OCI-LY3 (cell line): ENCODE results near the gene KRTAP5-2.

Experiments used
- H2AFZ ChIP-seq: fragments of 200-600, 300-600 bp; shearing (Covaris generic); 2 replicates; pipeline ENCODE4 v1.6.0; 2014; ENCODE audit warnings: antibody characterized with exemption, low read depth, low read length
- H3K27ac ChIP-seq: fragments of 200-600, 300-600 bp; sonication (generic); 2 replicates; pipeline ENCODE4 v1.5.1; 2014; ENCODE audit warnings: mild to moderate bottlenecking, low read length, moderate library complexity, mixed read lengths
- H3K27me3 ChIP-seq: fragments of 200-600, 300-600 bp; sonication (generic); 2 replicates; pipeline ENCODE4 v1.6.1; 2014; ENCODE audit warnings: low read depth, low read length, mixed read lengths
- H3K36me3 ChIP-seq: fragments of 200-600, 300-600 bp; sonication (generic); replicated peaks from 2 replicates; pipeline ENCODE3; 2014; ENCODE audit warnings: low read depth, low read length, mixed read lengths
- H3K4me1 ChIP-seq: fragments of 300-600, 200-600 bp; sonication (generic); 2 replicates; pipeline ENCODE4 v1.6.1; 2014; ENCODE audit warnings: low read length, mixed read lengths
- H3K4me2 ChIP-seq: fragments of 200-600, 300-600 bp; sonication (generic); 2 replicates; pipeline ENCODE4 v1.6.1; 2014; ENCODE audit warnings: low read length, mixed read lengths
- H3K4me3 ChIP-seq: fragments of 300-600, 200-600 bp; sonication (generic); 2 replicates; pipeline ENCODE4 v1.5.1; 2014; ENCODE audit warnings: antibody characterized with exemption, mild to moderate bottlenecking, low read length, moderate library complexity
- H3K79me2 ChIP-seq: fragments of 300-600, 200-600 bp; shearing (Covaris generic); 2 replicates; pipeline ENCODE4 v1.6.1; 2014; ENCODE audit warnings: mild to moderate bottlenecking, low read length, mixed read lengths
- H3K9ac ChIP-seq: fragments of 300-600, 200-600 bp; shearing (Covaris generic); 2 replicates; pipeline ENCODE4 v1.6.0; 2014; ENCODE audit warnings: mild to moderate bottlenecking, low read length, moderate library complexity
- H3K9me3 ChIP-seq: fragments of 200-600, 300-600 bp; shearing (Covaris generic); 2 replicates; pipeline ENCODE4 v1.6.1; 2014; ENCODE audit warnings: low read length, mixed read lengths; ENCODE audit not compliant: insufficient read depth
- H4K20me1 ChIP-seq: fragments of 200-600, 300-600 bp; sonication (generic); 2 replicates; pipeline ENCODE4 v1.6.1; 2016; ENCODE audit warnings: low read length, mixed read lengths; ENCODE audit not compliant: insufficient read depth
- CTCF ChIP-seq: fragments of 200-600, 300-600 bp; sonication (generic); IDR thresholded peaks from 2 replicates; pipeline ENCODE4 v1.5.1; 2014; ENCODE audit warnings: antibody characterized with exemption, low read length, low read depth
- EZH2phosphoT487 ChIP-seq: fragments of 200-600 bp; shearing (Covaris generic); IDR thresholded peaks from 2 replicates; pipeline ENCODE4 v1.6.1; 2018; ENCODE audit warnings: antibody characterized with exemption, mixed run types, low read depth

KRTAP5-2 gene

DNA sequence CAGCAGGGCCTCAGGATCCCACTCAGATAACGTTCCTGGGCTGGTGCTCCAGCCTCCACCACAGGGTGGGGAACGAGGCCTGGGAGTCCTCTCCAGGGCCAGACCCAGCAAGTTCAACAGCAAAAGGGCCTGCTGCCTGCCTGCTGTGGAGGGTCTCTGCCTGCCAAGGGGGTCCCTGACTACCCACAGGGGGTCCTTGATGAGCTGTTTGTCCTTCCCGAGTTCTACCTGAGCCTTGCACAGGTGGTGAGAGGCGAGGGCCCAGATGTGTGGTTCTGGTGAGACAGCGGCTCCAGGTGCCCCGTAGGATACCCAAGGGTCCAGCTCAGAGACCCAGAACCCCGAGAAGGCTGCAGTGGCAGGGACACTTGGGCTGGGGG lies 30.4 kb downstream of the KRTAP5-2 start:
- H3K27me3 ChIP-seq: peaks cover 1% of the 10 kb centered on the region; the same call in 1 of the 2 replicates
- H3K9ac ChIP-seq: no peak overlapping the region

GRCh38 chr11:1567052-1567720 lies 30.9 kb downstream of the KRTAP5-2 start:
- Histone ChIP-seq H3K27ac (no peak overlapping the region), H4K20me1 (peaks cover 25% of the 10 kb centered on the region), H3K9ac (no peak overlapping the region), H3K4me2 (no peak overlapping the region), H3K79me2 (0 out of 2 replicates have a peak, but pooled peaks cover 5% of the 10 kb centered on the region), H3K4me1 (peaks cover 6% of the 10 kb centered on the region; the same call in 1 of the 2 replicates), H3K4me3 (no peak overlapping the region), H3K27me3 (no peaks in the 10 kb centered on the region), H2AFZ (no peak overlapping the region), H3K9me3 (no peaks in the 10 kb centered on the region), H3K36me3 (no peaks in the 10 kb centered on the region)
- TF ChIP-seq EZH2phosphoT487: no peak
- TF ChIP-seq CTCF: no peak; the same call in 1 of the 2 replicates

More for the DNA sequence above, 30.4 kb downstream of the KRTAP5-2 start:
- Histone ChIP-seq H4K20me1 (peaks cover 25% of the 10 kb centered on the region), H3K9me3 (no peaks in the 10 kb centered on the region), H2AFZ (no peak overlapping the region), H3K79me2 (0 out of 2 replicates have a peak, but pooled peaks cover 5% of the 10 kb centered on the region), H3K4me2 (no peak overlapping the region), H3K27ac (no peak overlapping the region), H3K36me3 (no peaks in the 10 kb centered on the region), H3K4me1 (peaks cover 6% of the 10 kb centered on the region; the same call in 1 of the 2 replicates), H3K4me3 (no peak overlapping the region)
- TF ChIP-seq CTCF (no peak), EZH2phosphoT487 (no peak)

DNA sequence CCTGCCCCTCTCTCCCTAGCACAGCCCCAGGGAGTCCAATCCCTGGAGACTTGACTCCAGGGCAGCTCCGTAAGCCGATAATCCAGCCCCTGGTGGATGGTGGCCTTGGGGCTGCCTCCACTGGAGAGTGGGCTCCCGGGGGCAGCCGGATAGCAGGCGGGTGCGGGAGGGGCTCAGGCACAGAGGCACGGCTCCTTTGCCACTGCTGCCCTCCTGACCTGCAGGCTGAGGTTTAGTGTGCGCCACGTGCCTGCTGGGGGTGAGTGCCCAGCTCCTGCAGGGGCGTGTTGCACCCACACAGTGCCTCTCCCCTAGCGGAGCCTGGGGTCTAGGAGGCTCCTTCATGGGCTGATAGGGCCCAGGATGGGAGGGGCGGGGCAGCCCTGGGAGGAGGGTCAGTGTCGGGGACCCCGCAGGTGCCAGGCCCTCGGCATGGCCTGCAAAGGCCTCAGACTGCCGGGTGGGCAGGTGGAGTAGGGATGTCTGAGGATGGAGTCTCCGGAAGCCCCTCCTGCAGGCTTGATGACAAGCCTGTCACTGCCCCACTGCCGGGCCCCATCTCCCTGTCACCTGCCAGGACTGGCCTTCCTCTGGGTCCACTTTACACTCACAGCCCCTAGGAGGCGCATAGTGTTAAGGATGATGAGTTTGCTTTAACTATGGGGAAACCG lies 31.6 kb downstream of the KRTAP5-2 start:
- Histone ChIP-seq H3K9me3 (no peaks in the 10 kb centered on the region), H3K4me1 (peaks cover 6% of the 10 kb centered on the region; the same call in 1 of the 2 replicates), H3K27me3 (no peaks in the 10 kb centered on the region), H3K4me2 (no peak overlapping the region), H4K20me1 (peaks cover 25% of the 10 kb centered on the region), H3K36me3 (no peaks in the 10 kb centered on the region), H3K9ac (no peak overlapping the region), H2AFZ (no peak overlapping the region), H3K4me3 (no peak overlapping the region), H3K27ac (no peak overlapping the region), H3K79me2 (0 out of 2 replicates have a peak, but pooled peaks cover 5% of the 10 kb centered on the region)
- TF ChIP-seq CTCF (peak; percentile 44), EZH2phosphoT487 (no peak)

- Histone ChIP-seq H3K4me3 (no peak overlapping the region), H3K4me1 (peaks cover 3% of the 10 kb centered on the region; the same call in 1 of the 2 replicates), H4K20me1 (peaks cover 25% of the 10 kb centered on the region), H3K36me3 (no peaks in the 10 kb centered on the region), H3K79me2 (no peaks in the 10 kb centered on the region), H3K9ac (no peak overlapping the region), H3K27me3 (no peaks in the 10 kb centered on the region), H3K27ac (no peak overlapping the region), H2AFZ (no peak overlapping the region), H3K4me2 (no peak overlapping the region), H3K9me3 (no peaks in the 10 kb centered on the region)
- no peak for TF ChIP-seq CTCF
Measured at GRCh38 chr11:1565904-1566247, 32.2 kb downstream of the KRTAP5-2 start.
